Gastroesophageal sphincter (tissue), 4 donors: Measurements from ENCODE around the gene APELA. TPM values are rescaled to one million over a fixed set of nuclear protein-coding genes. Genes with fewer than 3 reads are reported as not detected.

Experiments
- ATAC-seq: fragments of 150-250 bp; one replicate; pipeline ENCODE4 v1.9.1; 2016; ENCODE audit warnings: mild to moderate bottlenecking, moderate library complexity
- H3K27ac ChIP-seq, 4 donors: fragments of 200-600 bp; sonication (generic) in 3 of 4; 1 replicate in 3 of 4; 2 replicates in 1 of 4; pipeline ENCODE4 v1.5.1; 2016 to 2019
- H3K27me3 ChIP-seq: fragments of 200-600 bp; sonication (generic); one replicate; pipeline ENCODE4 v1.5.1; 2019
- H3K36me3 ChIP-seq, 2 donors: fragments of 200-600 bp; sonication (generic); one replicate each; pipeline ENCODE4 v1.5.1; 2019; ENCODE audit warnings: control low read depth in 1 of 2
- H3K4me1 ChIP-seq, 3 donors: fragments of 200-600 bp; sonication (generic); 1 replicate in 2 of 3; 2 replicates in 1 of 3; pipeline ENCODE4 v1.5.1; 2016 to 2019; ENCODE audit warnings: control low read depth in 2 of 3
- H3K4me3 ChIP-seq, 2 donors: fragments of 200-600 bp; sonication (generic); one replicate each; pipeline ENCODE4 v1.5.1; 2019; ENCODE audit warnings: mild to moderate bottlenecking in 1 of 2, moderate library complexity in 1 of 2
- H3K9me3 ChIP-seq, 3 donors: fragments of 200-600 bp; sonication (generic); one replicate each; pipeline ENCODE4 v1.5.1; 2017 to 2019; ENCODE audit warnings: control low read depth in 2 of 3
- EP300 ChIP-seq: sonication (generic); formaldehyde crosslinking; IDR thresholded peaks from one replicate; pipeline ENCODE4 v1.6.1; 2017; ENCODE audit warnings: antibody characterized with exemption, mild to moderate bottlenecking
- POLR2A ChIP-seq, 2 donors: fragments of 450-650 bp; IDR thresholded peaks; one replicate each; pipeline ENCODE4 v1.6.1; 2017; ENCODE audit warnings: antibody characterized with exemption in 2 of 2, mild to moderate bottlenecking in 2 of 2, moderate library complexity in 1 of 2
- POLR2AphosphoS5 ChIP-seq: sonication (generic); formaldehyde crosslinking; IDR thresholded peaks from one replicate; pipeline ENCODE4 v1.6.1; 2017; ENCODE audit warnings: antibody characterized with exemption
- WGBS, 2 donors: methylation state at CpG; one replicate each; pipeline ENCODE4 v1.1.5; 2018; ENCODE audit warnings: low coverage in 1 of 2; 5-methylcytosine and 5-hydroxymethylcytosine counted together
- total RNA-seq, 4 donors: library from RNA; depleted of rRNA; stranded (reverse); fragments of >200 nt; gene quantifications; one replicate each; pipeline ENCODE4 v1.1.0, GENCODE V29; 2016
- TF ChIP-seq, protein P1 (sequence below), 4 experiments: fragments of 200-600 bp in 2 of 4; fragments of 450-650 bp in 2 of 4; sonication (generic) in 1 of 4; IDR thresholded peaks; one replicate each; pipeline ENCODE4 v1.5.1; 2017 to 2019; ENCODE audit warnings: antibody characterized with exemption in 4 of 4, mild to moderate bottlenecking in 2 of 4, moderate library complexity in 2 of 4

The APELA gene
- total RNA-seq, 4 donors from 2014 or later = not detected

- no peak overlapping the region for H3K4me3 ChIP-seq
- no peaks in the 10 kb centered on the region for H3K27me3 ChIP-seq
- H3K36me3 ChIP-seq = no peaks in the 10 kb centered on the region
- no peaks in the 10 kb centered on the region for H3K9me3 ChIP-seq
- TF ChIP-seq POLR2AphosphoS5 (no peak), EP300 (no peak), POLR2A (IDR thresholded peaks at IDR 0.05) (no peak)
- TF ChIP-seq, protein P1, sequence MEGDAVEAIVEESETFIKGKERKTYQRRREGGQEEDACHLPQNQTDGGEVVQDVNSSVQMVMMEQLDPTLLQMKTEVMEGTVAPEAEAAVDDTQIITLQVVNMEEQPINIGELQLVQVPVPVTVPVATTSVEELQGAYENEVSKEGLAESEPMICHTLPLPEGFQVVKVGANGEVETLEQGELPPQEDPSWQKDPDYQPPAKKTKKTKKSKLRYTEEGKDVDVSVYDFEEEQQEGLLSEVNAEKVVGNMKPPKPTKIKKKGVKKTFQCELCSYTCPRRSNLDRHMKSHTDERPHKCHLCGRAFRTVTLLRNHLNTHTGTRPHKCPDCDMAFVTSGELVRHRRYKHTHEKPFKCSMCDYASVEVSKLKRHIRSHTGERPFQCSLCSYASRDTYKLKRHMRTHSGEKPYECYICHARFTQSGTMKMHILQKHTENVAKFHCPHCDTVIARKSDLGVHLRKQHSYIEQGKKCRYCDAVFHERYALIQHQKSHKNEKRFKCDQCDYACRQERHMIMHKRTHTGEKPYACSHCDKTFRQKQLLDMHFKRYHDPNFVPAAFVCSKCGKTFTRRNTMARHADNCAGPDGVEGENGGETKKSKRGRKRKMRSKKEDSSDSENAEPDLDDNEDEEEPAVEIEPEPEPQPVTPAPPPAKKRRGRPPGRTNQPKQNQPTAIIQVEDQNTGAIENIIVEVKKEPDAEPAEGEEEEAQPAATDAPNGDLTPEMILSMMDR (IDR thresholded peaks at IDR 0.05) = no peak
- no peaks in the 10 kb centered on the region for H3K4me1 ChIP-seq
- H3K27ac ChIP-seq = no peak overlapping the region
- WGBS, 2 donors = 30 to 33% methylated on average over 1 of the region's 1 CpG
- ATAC-seq = no peak
Observed at GRCh38 chr4:164880489-164881262, 3.7 kb downstream of the APELA start.

- Histone ChIP-seq H3K27ac (no peak overlapping the region), H3K27me3 (no peaks in the 10 kb centered on the region), H3K36me3 (no peaks in the 10 kb centered on the region), H3K4me1 (peaks cover 0 to 6% (median 0%) of the 10 kb centered on the region in 3 donors), H3K4me3 (no peak overlapping the region), H3K9me3 (no peaks in the 10 kb centered on the region)
- ATAC-seq = no peak
- TF ChIP-seq, protein P1 (IDR thresholded peaks at IDR 0.05) = no peak
- TF ChIP-seq POLR2A (IDR thresholded peaks at IDR 0.05) = no peak
- TF ChIP-seq POLR2AphosphoS5 = no peak
- TF ChIP-seq EP300 = no peak
- WGBS, 2 donors = 24 to 43% methylated on average over 1 of the region's 1 CpG
Observed at GRCh38 chr4:164888096-164888715, 11.2 kb downstream of the APELA start.

- Histone ChIP-seq H3K4me3 (no peak overlapping the region), H3K9me3 (no peaks in the 10 kb centered on the region), H3K4me1 (peaks cover 0 to 6% (median 0%) of the 10 kb centered on the region in 3 donors), H3K36me3 (no peaks in the 10 kb centered on the region), H3K27me3 (no peaks in the 10 kb centered on the region), H3K27ac (no peak overlapping the region)
- ATAC-seq = no peak
- 51 to 63% methylated on average over 2 of the region's 2 CpGs for WGBS, 2 donors
- TF ChIP-seq, protein P1 (IDR thresholded peaks at IDR 0.05) = no peak
- no peak for TF ChIP-seq POLR2AphosphoS5
- no peak for TF ChIP-seq EP300
- no peak for TF ChIP-seq POLR2A (IDR thresholded peaks at IDR 0.05)
Observed at GRCh38 chr4:164890691-164891090, 13.7 kb downstream of the APELA start.

DNA sequence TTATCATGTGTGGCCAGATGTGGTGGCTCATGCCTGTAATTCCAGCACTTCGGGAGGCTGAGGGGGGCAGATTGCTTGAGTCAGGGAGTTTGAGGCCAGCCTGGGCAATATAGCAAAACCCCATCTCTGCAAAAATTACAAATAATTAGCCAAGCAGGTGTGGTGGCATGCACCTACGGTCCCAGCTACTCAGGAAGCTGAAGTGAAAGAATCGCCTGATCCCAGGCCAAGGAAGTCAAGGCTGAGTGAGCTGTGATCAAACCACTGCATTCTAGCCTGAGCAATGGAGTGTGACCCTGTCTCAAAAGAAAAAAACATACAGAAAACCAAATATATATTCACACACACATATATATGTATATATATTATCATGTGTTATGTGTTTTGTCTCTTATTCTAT is 15.0 kb downstream of the APELA start:
- no peak overlapping the region for H3K4me3 ChIP-seq
- no peaks in the 10 kb centered on the region for H3K27me3 ChIP-seq
- TF ChIP-seq EP300 (no peak), POLR2AphosphoS5 (no peak), POLR2A (IDR thresholded peaks at IDR 0.05) (no peak)
- TF ChIP-seq, protein P1 (IDR thresholded peaks at IDR 0.05) = no peak
- peaks cover 0 to 6% (median 0%) of the 10 kb centered on the region in 3 donors for H3K4me1 ChIP-seq
- no peaks in the 10 kb centered on the region for H3K9me3 ChIP-seq
- no peak overlapping the region for H3K27ac ChIP-seq
- H3K36me3 ChIP-seq = no peaks in the 10 kb centered on the region
- WGBS, 2 donors = 100% methylated on average over 2 of the region's 3 CpGs; no CpG with 5 or more reads in 1 of the 2 donors
- ATAC-seq = no peak
